K562 (cell line): Measurements from ENCODE around the gene KDM5A. TPM values are rescaled to one million over a fixed set of nuclear protein-coding genes. Genes with fewer than 3 reads are reported as not detected.

ENCODE experiments used
- BRF1 ChIP-seq: IDR thresholded peaks from 3 replicates; pipeline ENCODE4 v1.6.1; 2011; ENCODE audit warnings: borderline replicate concordance, mild to moderate bottlenecking; ENCODE audit not compliant: insufficient read length; ENCODE audit errors: extremely low read depth
- CBX2 ChIP-seq: fragments of 200-600 bp; sonication (generic); IDR thresholded peaks from one replicate; pipeline ENCODE4 v1.6.1; 2012; ENCODE audit warnings: mild to moderate bottlenecking, low read length, inconsistent platforms; ENCODE audit not compliant: insufficient read depth, poor library complexity, severe bottlenecking
- JUN ChIP-seq, 2 experiments: sonication (generic) in 1 of 2; formaldehyde crosslinking in 1 of 2; IDR thresholded peaks; 2 replicates each; pipeline versions ENCODE4 v1.6.1 to v1.8.0; 2012 to 2022; ENCODE audit warnings: borderline replicate concordance in 2 of 2, mild to moderate bottlenecking in 2 of 2, improper control_type of control experiment in 1 of 2, low read depth in 1 of 2, low read length in 1 of 2, missing genetic modification reagents in 1 of 2
- MGA ChIP-seq: fragments of 450-650 bp; IDR thresholded peaks from 2 replicates; pipeline ENCODE4 v1.6.1; 2016; ENCODE audit warnings: mild to moderate bottlenecking, moderate library complexity
- NCOA2 ChIP-seq, 2 experiments: fragments of 450-650 bp; IDR thresholded peaks; 2 replicates each; pipeline ENCODE4 v1.6.1; 2018; ENCODE audit warnings: mild to moderate bottlenecking in 2 of 2, moderate library complexity in 1 of 2; ENCODE audit not compliant: partially characterized antibody in 2 of 2
- RHOXF2B ChIP-seq: fragments of 250-450 bp; sonication (Bioruptor Pico); conservative IDR thresholded peaks from 2 replicates; pipeline ENCODE4 v1.5.1; 2021
- SIN3B ChIP-seq: fragments of 450-650 bp; IDR thresholded peaks from 2 replicates; pipeline ENCODE4 v1.6.1; 2017; ENCODE audit warnings: low read depth, mild to moderate bottlenecking, moderate library complexity
- TAL1 ChIP-seq: fragments of 450-650 bp; IDR thresholded peaks from 2 replicates; pipeline ENCODE4 v1.6.1; 2016; ENCODE audit warnings: mild to moderate bottlenecking
- TEAD4 ChIP-seq, 2 experiments: sonication (generic) in 1 of 2; formaldehyde crosslinking in 1 of 2; IDR thresholded peaks; 2 replicates each; pipeline versions ENCODE4 v1.6.1 to v1.8.0; 2012 to 2022; ENCODE audit warnings: borderline replicate concordance in 1 of 2, inconsistent platforms in 1 of 2, low read length in 1 of 2, mild to moderate bottlenecking in 1 of 2, missing genetic modification reagents in 1 of 2
- ZNF311 ChIP-seq: fragments of 250-450 bp; sonication (Bioruptor Pico); IDR thresholded peaks from 2 replicates; pipeline ENCODE4 v1.4.0; 2020; ENCODE audit warnings: mild to moderate bottlenecking, moderate library complexity
- polyA plus RNA-seq, 8 experiments: library from polyadenylated mRNA; depleted of rRNA in 4 of 8; stranded (reverse) in 5 of 8; unstranded in 3 of 8; fragments of >200 nt; fragmentation: Nextera tagmentation in 2 of 8; fragmentation: Illumina TruSeq in 1 of 8; extraction: Ambion mirVana in 2 of 8; extraction: Trizol in 1 of 8; gene quantifications; 2 replicates each; pipeline versions ENCODE4 v1.2.1 to v1.2.3, GENCODE V29; 2011 to 2014; ENCODE audit warnings: inconsistent platforms in 1 of 8, missing spikeins in 1 of 8
- total RNA-seq, 7 experiments: library from RNA; depleted of rRNA in 6 of 7; stranded (reverse); fragments of >200 nt in 6 of 7; fragmentation: Illumina TruSeq in 2 of 7; extraction: Trizol in 2 of 7; gene quantifications; 2 replicates each; pipeline versions ENCODE4 v1.2.1 to v1.2.3, GENCODE V29; 2011 to 2021; ENCODE audit warnings: low replicate concordance in 1 of 7

The KDM5A gene
- total and polyA plus RNA-seq, 9 of the 15 experiments (the other 6 are each of a cell fraction or from before 2014, with no cell fraction given), result 5.5 to 35.1 (median 13.1) TPM

- TF ChIP-seq JUN (IDR thresholded peaks at IDR 0.05; ENCODE audit: borderline replicate concordance, low read depth, low read length) (no peak), JUN (CRISPR knock-in tag; IDR thresholded peaks at IDR 0.05; ENCODE audit: borderline replicate concordance) (no peak), NCOA2 (IDR thresholded peaks at IDR 0.05; ENCODE audit: partially characterized antibody in 2 of 2) (no peak), RHOXF2B (CRISPR knock-in tag) (no peak), ZNF311 (no peak), MGA (no peak), SIN3B (no peak), TAL1 (peak; percentile 63), CBX2 (no peak), TEAD4 (IDR thresholded peaks at IDR 0.05; ENCODE audit: low read length) (peak; percentile 50; the same call in 1 of the 2 replicates), TEAD4 (CRISPR knock-in tag; IDR thresholded peaks at IDR 0.05; ENCODE audit: borderline replicate concordance) (no peak), BRF1 (no peak)
Measured at GRCh38 chr12:264269-264668, 124.9 kb downstream of the KDM5A start (continued).
